NB4 (cell line): ENCODE measurements around the gene CD3G.

ENCODE experiments used
- DNase-seq: peaks from one replicate; pipeline ENCODE4 v3.0.0; 2010; ENCODE audit warnings: low read depth
- H3K4me3 ChIP-seq: one replicate; pipeline ENCODE4 v1.5.1; 2011; ENCODE audit warnings: mild to moderate bottlenecking, low read depth, low read length, moderate library complexity
- CTCF ChIP-seq: IDR thresholded peaks from one replicate; pipeline ENCODE4 v1.5.1; 2012; ENCODE audit warnings: low read depth, low read length
- MAX ChIP-seq: IDR thresholded peaks from 2 replicates; pipeline ENCODE4 v1.6.1; 2011; ENCODE audit warnings: low read depth, low read length
- MYC ChIP-seq: IDR thresholded peaks from 2 replicates; pipeline ENCODE4 v1.6.1; 2011; ENCODE audit warnings: low read depth, low read length
- POLR2A ChIP-seq: IDR thresholded peaks from 2 replicates; pipeline ENCODE4 v1.6.1; 2011; ENCODE audit warnings: mild to moderate bottlenecking; ENCODE audit not compliant: insufficient read length; ENCODE audit errors: extremely low read depth

CD3G gene

GRCh38 chr11:118342503-118343161, 1.5 kb upstream of the CD3G start, which contains the start of gene CD3D:
Gene CD3D, minus strand, starts transcription at chr11:118342705. Its CDS starts 98 bp downstream, at chr11:118342607.
- DNase-seq = peak; percentile 90
- peak within 1 kb of the TSS; percentile 59 for H3K4me3 ChIP-seq
- no peak for TF ChIP-seq MYC
- TF ChIP-seq MAX = no peak
- TF ChIP-seq POLR2A = no peak
- no peak for TF ChIP-seq CTCF

GRCh38 chr11:118343248-118343647, 896 bp upstream of the CD3G start:
- H3K4me3 ChIP-seq = no peak overlapping the region
- no peak for TF ChIP-seq POLR2A
- TF ChIP-seq CTCF = no peak
- no peak for TF ChIP-seq MAX
- TF ChIP-seq MYC = no peak
- DNase-seq = no peak

GRCh38 chr11:118349475-118349874, 5.3 kb downstream of the CD3G start:
- TF ChIP-seq CTCF (no peak), MYC (no peak), MAX (no peak), POLR2A (no peak)
- DNase-seq = no peak
- no peak overlapping the region for H3K4me3 ChIP-seq

GRCh38 chr11:118353084-118353710, 9.1 kb downstream of the CD3G start:
- peak; percentile 62 for DNase-seq
- TF ChIP-seq CTCF (peak; percentile 28), MAX (no peak), POLR2A (no peak), MYC (no peak)
- H3K4me3 ChIP-seq = no peak overlapping the region

GRCh38 chr11:118358071-118358470, 13.9 kb downstream of the CD3G start:
- TF ChIP-seq MYC (no peak), MAX (no peak), POLR2A (no peak), CTCF (no peak)
- H3K4me3 ChIP-seq = no peak overlapping the region
- DNase-seq = no peak
